Measurements from ENCODE around the gene UVRAG.

DNA sequence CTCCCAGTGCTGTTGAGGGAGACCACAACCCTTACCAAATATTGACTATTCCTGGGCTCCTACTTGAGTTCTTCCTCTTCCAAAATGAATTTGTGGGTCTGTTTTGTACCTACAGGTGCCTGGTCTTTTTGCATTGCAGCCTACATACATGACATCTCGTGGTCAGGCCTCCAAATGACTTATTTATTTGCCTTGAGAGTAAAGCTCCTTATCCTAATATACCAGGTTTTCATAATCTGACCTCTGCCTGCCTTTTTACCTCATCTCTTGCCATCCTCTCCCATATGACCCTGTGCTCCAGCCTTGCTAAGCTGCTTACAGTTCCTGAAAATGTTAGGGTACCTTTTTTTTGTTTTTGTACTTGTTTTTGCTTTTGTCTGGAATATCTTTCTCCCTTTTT, 130.4 kb downstream of the UVRAG start:
- no peak for TF ChIP-seq RAD21 (IDR thresholded peaks at IDR 0.05; ENCODE audit: low read length)
- TF ChIP-seq MAZ (IDR thresholded peaks at IDR 0.05; ENCODE audit: borderline replicate concordance, low read depth, low read length) = no peak
- TF ChIP-seq, protein P1, sequence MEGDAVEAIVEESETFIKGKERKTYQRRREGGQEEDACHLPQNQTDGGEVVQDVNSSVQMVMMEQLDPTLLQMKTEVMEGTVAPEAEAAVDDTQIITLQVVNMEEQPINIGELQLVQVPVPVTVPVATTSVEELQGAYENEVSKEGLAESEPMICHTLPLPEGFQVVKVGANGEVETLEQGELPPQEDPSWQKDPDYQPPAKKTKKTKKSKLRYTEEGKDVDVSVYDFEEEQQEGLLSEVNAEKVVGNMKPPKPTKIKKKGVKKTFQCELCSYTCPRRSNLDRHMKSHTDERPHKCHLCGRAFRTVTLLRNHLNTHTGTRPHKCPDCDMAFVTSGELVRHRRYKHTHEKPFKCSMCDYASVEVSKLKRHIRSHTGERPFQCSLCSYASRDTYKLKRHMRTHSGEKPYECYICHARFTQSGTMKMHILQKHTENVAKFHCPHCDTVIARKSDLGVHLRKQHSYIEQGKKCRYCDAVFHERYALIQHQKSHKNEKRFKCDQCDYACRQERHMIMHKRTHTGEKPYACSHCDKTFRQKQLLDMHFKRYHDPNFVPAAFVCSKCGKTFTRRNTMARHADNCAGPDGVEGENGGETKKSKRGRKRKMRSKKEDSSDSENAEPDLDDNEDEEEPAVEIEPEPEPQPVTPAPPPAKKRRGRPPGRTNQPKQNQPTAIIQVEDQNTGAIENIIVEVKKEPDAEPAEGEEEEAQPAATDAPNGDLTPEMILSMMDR (conservative IDR thresholded peaks at IDR 0.05; ENCODE audit: low read depth, low read length) = no peak
- no peak for TF ChIP-seq CEBPB (IDR thresholded peaks at IDR 0.05; ENCODE audit: low read depth, low read length)
- TF ChIP-seq, protein P2, sequence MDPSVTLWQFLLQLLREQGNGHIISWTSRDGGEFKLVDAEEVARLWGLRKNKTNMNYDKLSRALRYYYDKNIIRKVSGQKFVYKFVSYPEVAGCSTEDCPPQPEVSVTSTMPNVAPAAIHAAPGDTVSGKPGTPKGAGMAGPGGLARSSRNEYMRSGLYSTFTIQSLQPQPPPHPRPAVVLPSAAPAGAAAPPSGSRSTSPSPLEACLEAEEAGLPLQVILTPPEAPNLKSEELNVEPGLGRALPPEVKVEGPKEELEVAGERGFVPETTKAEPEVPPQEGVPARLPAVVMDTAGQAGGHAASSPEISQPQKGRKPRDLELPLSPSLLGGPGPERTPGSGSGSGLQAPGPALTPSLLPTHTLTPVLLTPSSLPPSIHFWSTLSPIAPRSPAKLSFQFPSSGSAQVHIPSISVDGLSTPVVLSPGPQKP (IDR thresholded peaks at IDR 0.05; ENCODE audit: borderline replicate concordance, low read depth, low read length) = no peak
- no peak for TF ChIP-seq SMC3 (IDR thresholded peaks at IDR 0.05; ENCODE audit: low read depth, low read length)
- TF ChIP-seq POLR2A (IDR thresholded peaks at IDR 0.05; ENCODE audit: low read depth, low read length) = no peak
- TF ChIP-seq, protein P3, sequence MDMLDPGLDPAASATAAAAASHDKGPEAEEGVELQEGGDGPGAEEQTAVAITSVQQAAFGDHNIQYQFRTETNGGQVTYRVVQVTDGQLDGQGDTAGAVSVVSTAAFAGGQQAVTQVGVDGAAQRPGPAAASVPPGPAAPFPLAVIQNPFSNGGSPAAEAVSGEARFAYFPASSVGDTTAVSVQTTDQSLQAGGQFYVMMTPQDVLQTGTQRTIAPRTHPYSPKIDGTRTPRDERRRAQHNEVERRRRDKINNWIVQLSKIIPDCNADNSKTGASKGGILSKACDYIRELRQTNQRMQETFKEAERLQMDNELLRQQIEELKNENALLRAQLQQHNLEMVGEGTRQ (IDR thresholded peaks at IDR 0.05; ENCODE audit: low read depth, low read length) = no peak
- no peak for TF ChIP-seq RCOR1 (IDR thresholded peaks at IDR 0.05; ENCODE audit: insufficient replicate concordance, low read length)

All from IMR-90 (cell line).